NCI-H2107 (cell line): ENCODE results near the gene PRPF6.

Source experiments
- DNase-seq: peaks from one replicate; lab custom pipeline; 2025; lab: John Stamatoyannopoulos, UW

PRPF6 gene

GRCh38 chr20:64035933-64036345, 55.0 kb downstream of the PRPF6 start, which contains the start of gene C20orf204:
TSS of gene C20orf204 (plus strand) at chr20:64036182. CDS start at chr20:64036324, 142 bp downstream.
- no peak for DNase-seq

GRCh38 chr20:64036346-64037198, 55.6 kb downstream of the PRPF6 start:
- DNase-seq, result no peak

GRCh38 chr20:64037199-64037497, 56.2 kb downstream of the PRPF6 start:
- no peak for DNase-seq

GRCh38 chr20:64037498-64038213, 56.7 kb downstream of the PRPF6 start:
- DNase-seq, result no peak

GRCh38 chr20:64038224-64038564, 57.3 kb downstream of the PRPF6 start:
- DNase-seq, result no peak

- DNase-seq, result peak; percentile 68
Observed at GRCh38 chr20:64038565-64039292, 57.8 kb downstream of the PRPF6 start.

GRCh38 chr20:64039293-64040160, 58.6 kb downstream of the PRPF6 start:
- DNase-seq, result no peak

- no peak for DNase-seq
Observed at GRCh38 chr20:64040231-64041039, 59.5 kb downstream of the PRPF6 start.

- no peak for DNase-seq
Observed at GRCh38 chr20:64041040-64041780, 60.3 kb downstream of the PRPF6 start.

GRCh38 chr20:64041781-64042053, 60.8 kb downstream of the PRPF6 start:
- no peak for DNase-seq

GRCh38 chr20:64042054-64042781, 61.3 kb downstream of the PRPF6 start:
- no peak for DNase-seq

- DNase-seq, result no peak
Observed at GRCh38 chr20:64043768-64044167, 62.8 kb downstream of the PRPF6 start.

GRCh38 chr20:64044484-64045247, 63.7 kb downstream of the PRPF6 start:
- no peak for DNase-seq

- DNase-seq, result no peak
Observed at GRCh38 chr20:64045346-64046011, 64.5 kb downstream of the PRPF6 start.

GRCh38 chr20:64047046-64047389, 66.1 kb downstream of the PRPF6 start:
- DNase-seq, result no peak

GRCh38 chr20:64047968-64048401, 67.1 kb downstream of the PRPF6 start:
- DNase-seq, result no peak

- no peak for DNase-seq
Observed at GRCh38 chr20:64048402-64049044, 67.6 kb downstream of the PRPF6 start.
